Uterus (tissue), 2 donors: ENCODE data around the gene DDX41.

Experiments
- POLR2A ChIP-seq, 2 donors: fragments of 450-650 bp; IDR thresholded peaks; one replicate each; pipeline ENCODE4 v1.6.1; 2016; ENCODE audit warnings: antibody characterized with exemption in 2 of 2, mild to moderate bottlenecking in 1 of 2, moderate library complexity in 1 of 2
- TF ChIP-seq, protein P1 (sequence below), 4 experiments: fragments of 200-600 bp in 2 of 4; fragments of 450-650 bp in 2 of 4; sonication (generic) in 2 of 4; IDR thresholded peaks; one replicate each; pipeline ENCODE4 v1.5.1; 2016 to 2019; ENCODE audit warnings: antibody characterized with exemption in 4 of 4, mild to moderate bottlenecking in 2 of 4, moderate library complexity in 1 of 4

DNA sequence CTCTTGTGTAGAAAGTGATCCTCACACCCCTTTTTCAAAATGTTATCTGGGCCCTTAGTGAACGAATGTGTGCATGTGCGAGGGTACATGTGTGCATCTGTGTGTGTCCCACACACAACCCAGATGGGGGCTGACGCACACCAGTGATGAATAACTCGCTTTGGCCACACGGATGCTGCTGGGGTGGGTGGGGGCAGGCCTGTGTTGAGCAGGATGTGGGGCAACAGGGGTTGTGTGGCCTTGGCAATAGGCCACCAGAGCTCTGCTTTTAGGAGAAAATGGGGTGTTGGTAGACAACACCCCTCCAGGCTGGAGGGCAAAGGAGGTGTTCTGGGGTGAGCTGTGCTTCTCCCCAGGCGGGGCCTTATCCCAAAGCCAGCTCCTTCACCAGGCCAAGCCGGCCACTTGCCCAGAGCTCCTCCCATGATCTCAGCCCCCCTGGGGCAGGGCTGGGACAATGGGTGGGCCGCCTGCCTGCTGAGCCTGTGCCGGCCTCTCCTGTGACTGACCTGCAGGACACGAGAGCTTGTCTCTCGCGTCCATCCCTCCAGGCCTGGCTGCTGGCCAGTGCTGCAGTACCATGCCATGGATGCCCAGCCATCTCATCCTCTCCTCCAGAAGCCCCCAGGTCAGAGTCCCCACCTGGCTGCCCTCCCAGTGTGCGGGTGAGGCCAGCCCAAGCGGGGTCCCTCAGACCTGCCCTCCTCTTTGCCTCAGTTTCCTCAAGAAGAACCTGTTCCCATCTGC lies 45.0 kb downstream of the DDX41 start:
- TF ChIP-seq, protein P1, sequence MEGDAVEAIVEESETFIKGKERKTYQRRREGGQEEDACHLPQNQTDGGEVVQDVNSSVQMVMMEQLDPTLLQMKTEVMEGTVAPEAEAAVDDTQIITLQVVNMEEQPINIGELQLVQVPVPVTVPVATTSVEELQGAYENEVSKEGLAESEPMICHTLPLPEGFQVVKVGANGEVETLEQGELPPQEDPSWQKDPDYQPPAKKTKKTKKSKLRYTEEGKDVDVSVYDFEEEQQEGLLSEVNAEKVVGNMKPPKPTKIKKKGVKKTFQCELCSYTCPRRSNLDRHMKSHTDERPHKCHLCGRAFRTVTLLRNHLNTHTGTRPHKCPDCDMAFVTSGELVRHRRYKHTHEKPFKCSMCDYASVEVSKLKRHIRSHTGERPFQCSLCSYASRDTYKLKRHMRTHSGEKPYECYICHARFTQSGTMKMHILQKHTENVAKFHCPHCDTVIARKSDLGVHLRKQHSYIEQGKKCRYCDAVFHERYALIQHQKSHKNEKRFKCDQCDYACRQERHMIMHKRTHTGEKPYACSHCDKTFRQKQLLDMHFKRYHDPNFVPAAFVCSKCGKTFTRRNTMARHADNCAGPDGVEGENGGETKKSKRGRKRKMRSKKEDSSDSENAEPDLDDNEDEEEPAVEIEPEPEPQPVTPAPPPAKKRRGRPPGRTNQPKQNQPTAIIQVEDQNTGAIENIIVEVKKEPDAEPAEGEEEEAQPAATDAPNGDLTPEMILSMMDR (IDR thresholded peaks at IDR 0.05): no peak
- TF ChIP-seq POLR2A (IDR thresholded peaks at IDR 0.05): no peak
